ENCODE measurements around the gene FCER1G.

DNA sequence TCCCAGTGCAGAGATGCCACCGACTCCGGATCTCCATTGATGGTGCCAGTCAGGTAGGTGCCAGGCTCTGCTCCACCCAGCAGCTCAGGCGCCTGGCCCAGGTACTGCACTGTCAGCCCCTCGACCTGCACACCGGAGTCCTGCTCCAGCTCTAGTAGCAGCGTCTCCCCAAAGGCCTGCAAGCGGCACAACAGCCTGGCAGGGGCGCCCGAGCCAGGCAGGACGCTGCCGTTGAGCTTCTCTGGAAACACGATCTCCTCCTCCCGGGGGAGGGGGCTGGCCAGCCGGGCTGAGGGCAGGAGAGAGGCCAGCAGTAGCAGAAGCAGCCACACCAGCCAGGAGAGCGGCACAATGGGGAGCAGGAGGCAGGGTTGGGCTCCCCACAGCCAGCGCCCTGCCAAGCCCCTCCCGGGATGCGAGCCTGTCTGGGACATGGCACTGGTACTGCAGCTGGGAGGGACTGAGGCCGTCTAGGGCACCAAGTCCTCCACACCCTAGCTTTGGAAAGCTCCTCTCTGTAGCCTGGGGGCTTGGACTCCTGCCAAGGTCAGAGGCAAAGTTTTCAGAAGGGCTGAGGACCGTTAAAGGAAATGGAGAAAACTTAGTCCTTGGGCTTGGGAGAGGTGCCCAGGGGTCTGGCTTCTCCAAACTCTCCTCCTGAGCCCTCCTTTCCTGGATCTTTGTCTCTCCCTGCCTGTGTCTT is 16.8 kb upstream of the FCER1G start:
- TF ChIP-seq, protein P1, sequence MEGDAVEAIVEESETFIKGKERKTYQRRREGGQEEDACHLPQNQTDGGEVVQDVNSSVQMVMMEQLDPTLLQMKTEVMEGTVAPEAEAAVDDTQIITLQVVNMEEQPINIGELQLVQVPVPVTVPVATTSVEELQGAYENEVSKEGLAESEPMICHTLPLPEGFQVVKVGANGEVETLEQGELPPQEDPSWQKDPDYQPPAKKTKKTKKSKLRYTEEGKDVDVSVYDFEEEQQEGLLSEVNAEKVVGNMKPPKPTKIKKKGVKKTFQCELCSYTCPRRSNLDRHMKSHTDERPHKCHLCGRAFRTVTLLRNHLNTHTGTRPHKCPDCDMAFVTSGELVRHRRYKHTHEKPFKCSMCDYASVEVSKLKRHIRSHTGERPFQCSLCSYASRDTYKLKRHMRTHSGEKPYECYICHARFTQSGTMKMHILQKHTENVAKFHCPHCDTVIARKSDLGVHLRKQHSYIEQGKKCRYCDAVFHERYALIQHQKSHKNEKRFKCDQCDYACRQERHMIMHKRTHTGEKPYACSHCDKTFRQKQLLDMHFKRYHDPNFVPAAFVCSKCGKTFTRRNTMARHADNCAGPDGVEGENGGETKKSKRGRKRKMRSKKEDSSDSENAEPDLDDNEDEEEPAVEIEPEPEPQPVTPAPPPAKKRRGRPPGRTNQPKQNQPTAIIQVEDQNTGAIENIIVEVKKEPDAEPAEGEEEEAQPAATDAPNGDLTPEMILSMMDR (conservative IDR thresholded peaks at IDR 0.05; ENCODE audit: low read depth, low read length) = no peak
- TF ChIP-seq EZH2 (IDR thresholded peaks at IDR 0.05; ENCODE audit: low read length, unreplicated experiment) (no peak), EZH2phosphoT487 (IDR thresholded peaks at IDR 0.05; ENCODE audit: borderline replicate concordance, low read length) (no peak)
